Fibroblast of skin of scalp (primary cell): Measurements from ENCODE around the gene RRP12.
A peak's percentile ranks its signal among the peaks of the same experiment; 100 is the strongest.

ENCODE experiments used
- DNase-seq: peaks from one replicate; pipeline ENCODE4 v3.0.0-alpha.2; 2013

RRP12 gene

GRCh38 chr10:97335188-97335619, 65.9 kb downstream of the RRP12 start:
- DNase-seq, result no peak

GRCh38 chr10:97334370-97335175, 66.6 kb downstream of the RRP12 start, which contains the start of gene FRAT2:
Gene FRAT2, minus strand, starts transcription at chr10:97334729. Its CDS starts 157 bp downstream, at chr10:97334572.
- peak; percentile 93 for DNase-seq

GRCh38 chr10:97333601-97334369, 67.4 kb downstream of the RRP12 start:
- peak; percentile 25 for DNase-seq

- peak; percentile 36 for DNase-seq
These were observed 67.9 kb downstream of the RRP12 start for GRCh38 chr10:97333351-97333600.

DNA sequence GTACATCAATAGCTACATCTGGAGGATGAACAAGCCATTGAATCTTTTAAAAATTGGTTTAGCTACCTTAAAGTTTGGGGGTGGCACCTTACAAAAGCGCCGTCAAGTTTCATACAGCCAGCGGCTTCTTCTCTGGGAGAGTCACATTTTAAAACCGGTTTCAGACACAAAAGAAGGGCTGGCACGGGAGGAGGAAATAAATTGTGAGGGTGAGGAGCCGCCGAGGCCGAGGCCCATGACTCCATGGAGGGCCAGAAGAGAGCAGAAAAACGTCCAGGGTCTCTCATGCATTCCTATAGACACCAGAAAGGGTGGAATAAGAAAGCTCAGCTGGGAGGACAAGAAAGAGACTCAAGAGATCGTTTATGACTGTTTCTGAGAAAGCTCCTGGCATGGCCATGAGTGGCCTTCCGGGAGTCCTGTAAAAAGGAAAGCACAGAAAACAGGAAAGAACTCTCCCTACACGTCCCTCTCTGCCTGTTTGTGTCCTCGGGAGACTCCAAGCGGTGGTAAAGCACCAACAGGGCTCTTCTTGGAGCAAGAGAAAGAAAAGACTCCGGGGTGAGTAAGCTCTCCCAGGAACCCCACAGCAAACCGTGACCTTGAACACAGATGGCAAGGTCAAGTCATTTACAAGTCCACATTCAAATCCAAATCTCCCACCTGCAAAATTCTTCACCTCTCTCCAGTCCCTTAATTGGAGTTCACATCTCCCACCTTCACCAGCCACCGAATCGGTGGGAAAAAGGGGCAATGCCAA, 68.4 kb downstream of the RRP12 start:
- peak; percentile 76 for DNase-seq

- DNase-seq, result no peak
These were observed 69.9 kb downstream of the RRP12 start for GRCh38 chr10:97331153-97331703.

- DNase-seq, result no peak
These were observed 71.4 kb downstream of the RRP12 start for GRCh38 chr10:97329766-97330165.

DNA sequence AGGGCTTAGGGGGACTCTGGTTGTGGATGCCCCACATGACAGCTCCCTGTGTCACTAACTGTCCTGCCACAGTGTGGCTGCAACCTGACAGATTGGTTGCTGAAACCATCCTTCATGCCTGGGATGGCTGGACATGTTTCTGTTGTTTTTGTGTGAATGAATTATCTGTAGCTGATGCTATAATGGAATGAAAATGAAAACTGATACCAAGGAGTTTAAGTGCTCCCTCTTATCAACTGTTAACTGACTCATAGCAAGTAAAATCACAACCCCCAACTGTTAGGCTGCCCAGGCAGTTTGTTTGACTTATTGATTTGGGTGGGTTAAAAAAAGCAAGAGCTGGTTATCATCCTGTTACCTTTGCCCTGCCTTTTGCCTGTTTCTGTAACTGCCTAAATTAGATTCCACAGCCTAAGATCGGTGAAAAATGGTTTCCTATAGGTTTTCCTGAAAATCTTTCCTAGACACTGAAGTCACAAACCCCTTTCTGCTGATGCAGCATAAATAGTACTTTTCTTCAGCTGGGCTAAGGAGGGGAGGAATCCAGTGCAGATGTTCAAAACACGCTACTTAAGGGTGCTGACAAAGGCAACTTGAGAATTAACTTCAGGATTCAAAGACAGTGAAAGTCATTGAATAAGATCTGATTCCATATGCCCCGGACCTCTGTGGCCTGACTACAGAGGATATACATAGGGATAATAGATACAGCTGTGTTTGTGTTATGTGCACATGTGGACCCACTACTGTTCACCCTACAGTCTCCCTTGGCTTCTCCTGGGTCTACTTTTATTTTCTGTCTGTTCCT, 72.3 kb downstream of the RRP12 start:
- no peak for DNase-seq

- DNase-seq, result no peak
These were observed 73.5 kb downstream of the RRP12 start for GRCh38 chr10:97327348-97328294.

DNA sequence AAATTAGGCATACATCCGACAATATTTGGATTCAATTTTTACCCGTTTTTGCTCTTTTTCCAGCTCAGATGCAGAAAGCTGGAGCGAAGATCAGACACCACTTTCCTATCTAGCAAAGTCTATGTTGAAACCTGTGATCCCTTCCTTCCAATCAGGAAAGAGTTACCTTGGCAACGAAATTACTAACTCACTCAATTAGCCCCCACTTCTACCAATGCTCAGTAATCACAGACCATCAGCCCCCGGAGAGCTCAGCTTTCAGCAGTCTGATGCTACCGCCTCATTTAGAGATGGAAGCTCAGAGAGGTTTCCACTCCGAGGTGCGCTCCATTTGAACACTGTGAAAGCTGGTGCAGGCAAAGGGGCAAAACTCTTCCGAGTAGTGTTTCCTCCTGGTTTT, 75.4 kb downstream of the RRP12 start:
- DNase-seq, result no peak

DNA sequence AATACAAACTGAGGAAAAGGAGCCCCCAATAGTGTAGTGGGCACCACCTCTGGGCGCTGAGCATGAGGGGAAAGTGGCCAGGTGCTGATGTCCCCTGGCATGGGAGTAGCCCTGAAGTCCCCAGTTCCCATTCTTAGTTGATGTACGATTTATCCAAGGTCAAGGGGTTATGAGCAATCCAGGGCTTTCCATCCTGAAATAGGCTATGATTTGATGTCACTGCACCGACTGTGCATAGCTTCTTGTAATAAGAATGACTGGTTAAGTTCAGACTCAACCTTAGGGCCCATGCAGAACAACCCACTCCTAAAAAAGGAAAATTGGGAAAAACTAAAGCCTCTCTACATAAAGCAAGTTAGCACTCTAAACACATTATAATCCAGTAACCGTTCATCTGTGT, 77.6 kb downstream of the RRP12 start:
- DNase-seq, result no peak

DNA sequence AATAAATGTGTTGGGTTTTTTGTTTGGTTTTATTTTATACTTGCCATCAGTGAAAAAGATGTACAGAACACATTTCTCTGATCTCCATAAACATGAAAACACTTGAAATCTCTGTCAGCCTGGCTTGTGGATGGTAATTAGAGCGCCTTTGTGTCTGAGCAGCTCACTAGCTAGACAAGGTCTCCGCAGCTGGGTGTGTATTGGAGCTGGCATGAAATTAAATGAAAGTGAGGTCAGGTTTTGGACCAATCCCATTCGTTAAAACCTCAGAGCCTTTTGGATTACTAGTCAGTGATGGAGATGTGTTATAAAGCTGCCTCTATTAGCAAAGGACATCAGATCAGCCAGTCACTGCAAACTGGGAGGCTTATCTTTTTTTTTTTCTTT, 79.3 kb downstream of the RRP12 start:
- no peak for DNase-seq

DNA sequence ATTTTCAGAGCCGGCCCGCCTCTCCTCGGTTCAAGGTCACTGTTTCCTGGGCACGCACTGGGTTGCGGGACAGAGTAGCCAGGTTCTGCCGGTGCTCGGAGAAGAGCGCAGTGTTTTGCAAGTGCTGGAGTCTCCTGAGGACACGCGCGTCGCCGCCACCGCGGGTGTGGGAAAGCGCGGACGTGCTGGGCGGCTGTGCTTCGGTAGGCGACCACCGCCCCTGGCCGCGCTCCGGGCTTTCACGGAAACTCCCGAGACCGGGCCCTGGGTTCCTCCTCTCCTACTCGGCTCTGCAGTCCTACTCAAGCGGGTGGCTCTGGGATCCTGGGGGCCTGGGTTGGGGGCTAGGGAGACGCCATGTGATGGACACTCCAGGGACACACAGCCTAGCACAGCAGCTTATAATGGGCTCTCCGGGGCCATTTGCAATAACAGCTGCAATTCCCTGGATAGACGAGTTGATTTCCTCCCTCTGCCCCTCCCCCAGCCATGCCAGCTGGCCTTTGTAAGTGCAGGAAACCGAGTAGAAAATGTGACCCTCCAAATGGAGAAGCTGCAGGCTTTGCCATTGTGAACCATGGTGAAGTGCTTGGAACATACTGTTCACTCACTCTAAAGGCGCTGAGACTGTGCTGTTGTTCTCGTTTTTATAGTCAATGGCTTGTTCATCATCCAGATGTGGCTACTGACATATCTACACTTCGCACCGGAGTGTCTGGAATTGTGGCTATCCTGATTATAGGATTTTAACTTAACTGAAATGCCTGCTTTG, 79.9 kb downstream of the RRP12 start:
- no peak for DNase-seq

GRCh38 chr10:97320480-97321031, 80.6 kb downstream of the RRP12 start:
- no peak for DNase-seq

DNA sequence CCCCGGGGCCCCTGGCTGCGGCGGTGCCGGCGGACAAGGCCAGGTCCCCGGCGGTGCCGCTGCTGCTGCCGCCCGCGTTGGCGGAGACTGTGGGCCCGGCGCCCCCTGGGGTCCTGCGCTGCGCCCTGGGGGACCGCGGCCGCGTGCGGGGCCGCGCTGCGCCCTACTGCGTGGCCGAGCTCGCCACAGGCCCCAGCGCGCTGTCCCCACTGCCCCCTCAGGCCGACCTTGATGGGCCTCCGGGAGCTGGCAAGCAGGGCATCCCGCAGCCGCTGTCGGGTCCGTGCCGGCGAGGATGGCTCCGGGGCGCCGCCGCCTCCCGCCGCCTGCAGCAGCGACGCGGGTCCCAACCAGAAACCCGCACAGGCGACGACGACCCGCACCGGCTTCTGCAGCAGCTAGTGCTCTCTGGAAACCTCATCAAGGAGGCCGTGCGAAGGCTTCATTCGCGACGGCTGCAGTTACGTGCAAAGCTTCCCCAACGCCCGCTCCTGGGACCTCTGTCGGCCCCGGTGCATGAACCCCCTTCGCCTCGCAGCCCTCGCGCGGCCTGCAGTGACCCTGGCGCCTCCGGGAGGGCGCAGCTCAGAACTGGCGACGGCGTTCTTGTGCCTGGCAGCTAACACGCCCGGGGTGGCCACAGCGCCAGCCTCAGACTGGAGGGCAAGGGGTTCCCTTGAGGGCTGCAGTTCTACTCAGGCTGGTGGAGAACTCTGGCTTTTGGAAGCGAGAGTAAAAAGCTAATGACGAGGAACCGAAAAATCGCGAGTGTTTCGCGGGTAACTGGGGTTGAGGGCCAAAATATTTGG, 81.3 kb downstream of the RRP12 start:
- DNase-seq, result peak; percentile 21

GRCh38 chr10:97318772-97319651, 82.1 kb downstream of the RRP12 start, which contains the start of gene FRAT1:
Gene FRAT1, plus strand, starts transcription at chr10:97319271. Its CDS starts 183 bp downstream, at chr10:97319454.
- peak; percentile 88 for DNase-seq

GRCh38 chr10:97314671-97315070, 86.5 kb downstream of the RRP12 start:
- no peak for DNase-seq

- no peak for DNase-seq
These were observed 88.2 kb downstream of the RRP12 start for GRCh38 chr10:97312897-97313296.
